Ovary (tissue), 3 donors: Measurements from ENCODE around the gene URGCP.

Experiments used
- EP300 ChIP-seq: sonication (generic); formaldehyde crosslinking; IDR thresholded peaks from one replicate; pipeline ENCODE4 v1.6.1; 2017; ENCODE audit warnings: antibody characterized with exemption
- POLR2A ChIP-seq: fragments of 450-650 bp; IDR thresholded peaks from one replicate; pipeline ENCODE4 v1.6.1; 2017; ENCODE audit warnings: antibody characterized with exemption, mild to moderate bottlenecking, moderate library complexity
- TF ChIP-seq, protein P1 (sequence below), 3 donors: fragments of 450-650 bp in 2 of 3; fragments of 200-600 bp in 1 of 3; IDR thresholded peaks; one replicate each; pipeline versions ENCODE4 v1.5.1 to v1.8.0; 2016 to 2022; ENCODE audit warnings: antibody characterized with exemption in 3 of 3, mild to moderate bottlenecking in 1 of 3
- donor health status: DM: no; HTN: no; CAD: no.

- TF ChIP-seq EP300, result no peak
- TF ChIP-seq, protein P1, sequence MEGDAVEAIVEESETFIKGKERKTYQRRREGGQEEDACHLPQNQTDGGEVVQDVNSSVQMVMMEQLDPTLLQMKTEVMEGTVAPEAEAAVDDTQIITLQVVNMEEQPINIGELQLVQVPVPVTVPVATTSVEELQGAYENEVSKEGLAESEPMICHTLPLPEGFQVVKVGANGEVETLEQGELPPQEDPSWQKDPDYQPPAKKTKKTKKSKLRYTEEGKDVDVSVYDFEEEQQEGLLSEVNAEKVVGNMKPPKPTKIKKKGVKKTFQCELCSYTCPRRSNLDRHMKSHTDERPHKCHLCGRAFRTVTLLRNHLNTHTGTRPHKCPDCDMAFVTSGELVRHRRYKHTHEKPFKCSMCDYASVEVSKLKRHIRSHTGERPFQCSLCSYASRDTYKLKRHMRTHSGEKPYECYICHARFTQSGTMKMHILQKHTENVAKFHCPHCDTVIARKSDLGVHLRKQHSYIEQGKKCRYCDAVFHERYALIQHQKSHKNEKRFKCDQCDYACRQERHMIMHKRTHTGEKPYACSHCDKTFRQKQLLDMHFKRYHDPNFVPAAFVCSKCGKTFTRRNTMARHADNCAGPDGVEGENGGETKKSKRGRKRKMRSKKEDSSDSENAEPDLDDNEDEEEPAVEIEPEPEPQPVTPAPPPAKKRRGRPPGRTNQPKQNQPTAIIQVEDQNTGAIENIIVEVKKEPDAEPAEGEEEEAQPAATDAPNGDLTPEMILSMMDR (IDR thresholded peaks at IDR 0.05), result no peak
- TF ChIP-seq POLR2A, result no peak
Measured at GRCh38 chr7:43942250-43942649, 35.9 kb upstream of the URGCP start.
